GM12892 (cell line): Measurements from ENCODE around the gene TEX36.
A peak's percentile ranks its signal among the peaks of the same experiment; 100 is the strongest.
"Not testable (repeated sequence)": the region's sequence is repeated elsewhere in the genome, so short reads cannot be mapped to it uniquely, and the experiment has no call there.

Experiments
- DNase-seq: peaks from one replicate; pipeline ENCODE4 v3.0.0; 2011; ENCODE audit not compliant: insufficient read length
- FAIRE-seq: peaks from 2 replicates; lab custom pipeline; 2011; peaks lifted over from hg19 to GRCh38; lab: Jason Lieb, UNC
- POLR2A ChIP-seq: IDR thresholded peaks from 2 replicates; pipeline ENCODE4 v1.6.1; 2011; ENCODE audit warnings: low read depth, low read length, control low read depth
- POLR2AphosphoS5 ChIP-seq: IDR thresholded peaks from 2 replicates; pipeline ENCODE4 v1.6.1; 2011; ENCODE audit warnings: low read depth, low read length, control low read depth
- TAF1 ChIP-seq: IDR thresholded peaks from 2 replicates; pipeline ENCODE4 v1.6.1; 2011; ENCODE audit warnings: low read depth, mild to moderate bottlenecking, control low read depth, low read length, borderline replicate concordance

Gene TEX36

GRCh38 chr10:125707541-125708468 is 24.8 kb upstream of the TEX36 start:
- FAIRE-seq (no peak), DNase-seq (no peak)
- TF ChIP-seq TAF1 (no peak), POLR2A (no peak), POLR2AphosphoS5 (no peak)

- FAIRE-seq, result no peak
- TF ChIP-seq TAF1, result no peak
- no peak for TF ChIP-seq POLR2A
- no peak for TF ChIP-seq POLR2AphosphoS5
- no peak for DNase-seq
Measured at GRCh38 chr10:125700355-125700911, 17.5 kb upstream of the TEX36 start.

DNA sequence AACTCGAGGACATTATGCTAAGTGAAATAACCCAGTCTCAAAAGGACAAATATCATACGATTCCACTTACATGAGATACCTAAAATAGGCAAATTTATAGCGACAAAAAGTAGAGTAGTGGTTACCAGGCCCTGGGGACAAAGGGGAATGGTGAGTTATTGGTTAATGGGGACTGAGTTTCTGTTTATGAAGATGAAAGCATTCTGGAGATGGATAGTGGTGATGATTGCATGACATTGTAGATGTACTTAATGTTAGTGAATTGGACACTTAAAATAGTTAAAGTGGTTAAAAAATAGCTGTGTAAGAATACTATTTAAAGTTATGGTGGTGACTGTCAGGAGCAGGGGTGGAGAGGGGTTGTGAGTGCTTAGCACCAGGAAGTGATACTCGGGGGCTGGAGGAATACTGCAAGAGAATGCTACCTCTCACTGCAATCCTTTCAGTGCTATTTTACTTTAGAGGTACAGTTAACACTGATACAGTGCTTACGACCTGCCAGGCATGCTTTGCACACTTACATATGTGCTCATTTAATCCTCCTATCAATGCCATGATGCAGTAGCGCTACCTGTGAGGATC is 16.7 kb upstream of the TEX36 start:
- FAIRE-seq, result no peak
- TF ChIP-seq POLR2A (no peak), POLR2AphosphoS5 (no peak), TAF1 (no peak)
- no peak for DNase-seq

- no peak for DNase-seq
- no peak for TF ChIP-seq TAF1
- TF ChIP-seq POLR2A, result no peak
- no peak for TF ChIP-seq POLR2AphosphoS5
- FAIRE-seq, result no peak
Measured at GRCh38 chr10:125698481-125698998, 15.6 kb upstream of the TEX36 start.

DNA sequence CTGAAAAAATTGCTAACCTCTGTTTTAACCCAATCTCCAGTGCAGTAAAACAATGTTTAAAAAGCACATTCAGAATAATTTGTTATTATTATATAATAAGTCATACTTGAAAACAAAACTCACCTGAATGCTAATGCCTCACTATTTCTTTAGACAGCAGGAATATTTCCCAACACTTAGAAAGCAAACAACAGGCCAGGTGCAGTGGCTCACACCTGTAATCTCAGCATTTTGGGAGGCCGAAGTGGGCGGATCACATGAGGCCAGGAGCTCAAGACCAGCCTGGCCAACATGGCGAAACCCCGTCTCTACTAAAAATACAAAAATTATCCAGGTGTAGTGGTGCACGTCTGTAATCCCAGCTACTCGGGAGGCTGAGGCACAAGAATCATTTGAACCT is 13.9 kb upstream of the TEX36 start:
- FAIRE-seq, DNase-seq: not testable (repeated sequence)

DNA sequence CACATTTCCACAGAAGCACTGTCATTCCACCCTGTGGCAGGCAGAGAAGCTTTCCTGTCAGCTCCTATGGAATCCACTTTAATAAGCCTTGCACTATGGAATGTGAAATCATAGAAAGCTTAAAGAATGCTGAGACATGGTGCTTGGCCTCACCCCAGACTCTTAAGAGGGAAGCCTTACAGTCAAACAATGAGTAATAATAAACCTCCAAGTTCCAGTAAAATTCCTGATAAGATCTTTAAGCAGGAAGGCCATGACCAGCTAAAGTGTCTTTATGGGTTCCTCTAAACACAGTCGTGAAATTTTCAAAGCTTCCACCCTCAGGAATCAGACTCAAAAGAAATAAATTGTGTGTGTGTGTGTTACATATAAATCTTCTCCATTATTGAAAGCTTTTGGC is 11.9 kb upstream of the TEX36 start:
- FAIRE-seq (no peak), DNase-seq (no peak)
- TF ChIP-seq TAF1 (no peak), POLR2AphosphoS5 (no peak), POLR2A (no peak)

GRCh38 chr10:125693524-125693847 is 10.5 kb upstream of the TEX36 start:
- DNase-seq (no peak), FAIRE-seq (no peak)
- TF ChIP-seq POLR2A (no peak), TAF1 (no peak), POLR2AphosphoS5 (no peak)

GRCh38 chr10:125692601-125693523 is 9.9 kb upstream of the TEX36 start:
- TF ChIP-seq POLR2AphosphoS5 (no peak), POLR2A (no peak)
- peak; percentile 44 for FAIRE-seq

DNA sequence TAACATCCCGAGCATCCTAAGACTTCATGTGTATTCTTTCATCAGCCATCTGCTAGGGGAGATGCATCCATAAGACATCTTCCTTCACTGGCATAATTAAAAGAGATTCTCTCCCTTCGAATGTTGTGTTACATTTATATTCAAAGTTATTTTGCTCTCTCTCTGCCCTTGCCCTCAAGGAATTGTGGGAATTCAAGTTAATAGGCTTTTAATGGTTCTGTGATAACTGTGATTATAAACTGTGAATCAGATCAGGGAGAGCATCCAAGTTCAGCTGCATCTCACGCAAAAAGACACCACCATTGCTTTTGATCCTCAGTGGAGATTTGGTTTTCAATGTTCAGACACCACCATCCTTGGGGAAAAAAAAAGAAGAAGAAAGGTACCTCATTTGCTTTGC is 9.2 kb upstream of the TEX36 start:
- FAIRE-seq (no peak), DNase-seq (no peak)
- TF ChIP-seq POLR2A, result no peak
- TF ChIP-seq POLR2AphosphoS5, result no peak
- no peak for TF ChIP-seq TAF1

More at GRCh38 chr10:125692601-125693523, 9.9 kb upstream of the TEX36 start:
- DNase-seq, result no peak

- FAIRE-seq, result no peak
- TF ChIP-seq POLR2AphosphoS5, result no peak
- no peak for TF ChIP-seq TAF1
- TF ChIP-seq POLR2A, result no peak
- DNase-seq, result no peak
Measured at GRCh38 chr10:125691160-125691981, 8.4 kb upstream of the TEX36 start.
